Cardiac fibroblast (primary cell): ENCODE data around the gene NEUROD6.

Experiments
- DNase-seq, 2 donors: peaks; one replicate each; pipeline versions ENCODE4 v3.0.0 to v3.0.0-alpha.2; 2010; ENCODE audit warnings: low read depth in 2 of 2
- H3K4me3 ChIP-seq, 2 donors: replicated peaks in 1 of 2; 1 replicate in 1 of 2; 2 replicates in 1 of 2; pipeline ENCODE4 v1.5.1; 2011; ENCODE audit warnings: low read depth in 2 of 2, low read length in 2 of 2, mild to moderate bottlenecking in 2 of 2, moderate library complexity in 1 of 2
- CTCF ChIP-seq: IDR thresholded peaks from one replicate; pipeline ENCODE4 v1.5.1; 2011; ENCODE audit warnings: low read depth, mild to moderate bottlenecking, low read length, inconsistent platforms

NEUROD6 gene

GRCh38 chr7:31309407-31309806 lies 31.1 kb downstream of the NEUROD6 start:
- H3K4me3 ChIP-seq, result no peak overlapping the region
- TF ChIP-seq CTCF, result no peak
- DNase-seq, result no peak

GRCh38 chr7:31308652-31309051 lies 31.9 kb downstream of the NEUROD6 start:
- no peak overlapping the region for H3K4me3 ChIP-seq
- DNase-seq, result no peak
- TF ChIP-seq CTCF, result no peak

- no peak for DNase-seq
- no peak for TF ChIP-seq CTCF
- H3K4me3 ChIP-seq, result no peak overlapping the region
These were observed 32.6 kb downstream of the NEUROD6 start for GRCh38 chr7:31307972-31308371.

- DNase-seq, result no peak
- TF ChIP-seq CTCF, result no peak
- no peak overlapping the region for H3K4me3 ChIP-seq
These were observed 35.3 kb downstream of the NEUROD6 start for GRCh38 chr7:31305260-31305659.

GRCh38 chr7:31304446-31304845 lies 36.1 kb downstream of the NEUROD6 start:
- no peak for TF ChIP-seq CTCF
- no peak for DNase-seq
- no peak overlapping the region for H3K4me3 ChIP-seq

GRCh38 chr7:31302356-31302755 lies 38.2 kb downstream of the NEUROD6 start:
- DNase-seq, result no peak
- TF ChIP-seq CTCF, result no peak
- H3K4me3 ChIP-seq, result no peak overlapping the region

- DNase-seq, result no peak
- no peak overlapping the region for H3K4me3 ChIP-seq
- TF ChIP-seq CTCF, result no peak
These were observed 41.2 kb downstream of the NEUROD6 start for GRCh38 chr7:31299336-31299735.
